ENCODE results near the gene TELO2. TPM values are rescaled to one million over a fixed set of nuclear protein-coding genes. Genes with fewer than 3 reads are reported as not detected.
A peak's percentile ranks its signal among the peaks of the same experiment; 100 is the strongest.

Gene TELO2
- total RNA-seq, 1 donor from 2014 or later: 26.0 TPM

GRCh38 chr16:1530349-1530882 is 37.3 kb downstream of the TELO2 start:
- H3K4me1 ChIP-seq: peaks cover 48% of the 10 kb centered on the region
- DNase-seq (no peak), ATAC-seq (no peak)
- no peak overlapping the region for H3K4me3 ChIP-seq
- H3K36me3 ChIP-seq: peaks cover 2% of the 10 kb centered on the region
- peak overlapping the region; percentile 92 for H3K27ac ChIP-seq
- no peaks in the 10 kb centered on the region for H3K9me3 ChIP-seq
- TF ChIP-seq CTCF (IDR thresholded peaks at IDR 0.05): no peak
- intact Hi-C loops (cut with DNase I): no loop called here
- H3K27me3 ChIP-seq: no peaks in the 10 kb centered on the region

- ATAC-seq (peak; percentile 7), DNase-seq (no peak)
- Histone ChIP-seq H3K27me3 (no peaks in the 10 kb centered on the region), H3K4me3 (peak overlapping the region; percentile 30), H3K36me3 (peaks cover 5% of the 10 kb centered on the region), H3K27ac (peak overlapping the region; percentile 92), H3K9me3 (no peaks in the 10 kb centered on the region), H3K4me1 (peaks cover 48% of the 10 kb centered on the region)
- TF ChIP-seq CTCF (IDR thresholded peaks at IDR 0.05): no peak
- intact Hi-C loops (cut with DNase I): no loop called here
Observed at GRCh38 chr16:1530883-1531637, 37.9 kb downstream of the TELO2 start.

GRCh38 chr16:1531638-1531910 is 38.4 kb downstream of the TELO2 start:
- H3K27ac ChIP-seq: peak overlapping the region; percentile 92
- peak overlapping the region; percentile 30 for H3K4me3 ChIP-seq
- intact Hi-C loops (cut with DNase I): no loop called here
- TF ChIP-seq CTCF (IDR thresholded peaks at IDR 0.05): no peak
- DNase-seq (no peak), ATAC-seq (no peak)
- H3K4me1 ChIP-seq: peaks cover 48% of the 10 kb centered on the region
- peaks cover 7% of the 10 kb centered on the region for H3K36me3 ChIP-seq
- H3K27me3 ChIP-seq: no peaks in the 10 kb centered on the region
- no peaks in the 10 kb centered on the region for H3K9me3 ChIP-seq

GRCh38 chr16:1532081-1532760 is 39.1 kb downstream of the TELO2 start:
- H3K36me3 ChIP-seq: peaks cover 13% of the 10 kb centered on the region
- DNase-seq (no peak), ATAC-seq (peak; percentile 40)
- H3K4me3 ChIP-seq: peak overlapping the region; percentile 75
- peaks cover 43% of the 10 kb centered on the region for H3K4me1 ChIP-seq
- no peak for TF ChIP-seq CTCF (IDR thresholded peaks at IDR 0.05)
- no peaks in the 10 kb centered on the region for H3K27me3 ChIP-seq
- peak overlapping the region; percentile 92 for H3K27ac ChIP-seq
- intact Hi-C loops (cut with DNase I): no loop called here
- H3K9me3 ChIP-seq: no peaks in the 10 kb centered on the region

GRCh38 chr16:1532771-1533170 is 39.6 kb downstream of the TELO2 start:
- Histone ChIP-seq H3K9me3 (no peaks in the 10 kb centered on the region), H3K4me3 (peak overlapping the region; percentile 75), H3K27me3 (no peaks in the 10 kb centered on the region), H3K27ac (peak overlapping the region; percentile 92), H3K36me3 (peaks cover 19% of the 10 kb centered on the region), H3K4me1 (peaks cover 39% of the 10 kb centered on the region)
- intact Hi-C loops (cut with DNase I): no loop called here
- DNase-seq: no peak
- no peak for ATAC-seq
- no peak for TF ChIP-seq CTCF (IDR thresholded peaks at IDR 0.05)
